OCI-LY3 (cell line): ENCODE measurements around the gene FBXL14.
A peak's percentile ranks its signal among the peaks of the same experiment; 100 is the strongest.

Experiments
- EZH2phosphoT487 ChIP-seq: fragments of 200-600 bp; shearing (Covaris generic); IDR thresholded peaks from 2 replicates; pipeline ENCODE4 v1.6.1; 2018; ENCODE audit warnings: antibody characterized with exemption, mixed run types, low read depth
- TF ChIP-seq, protein P1 (sequence below): fragments of 200-600, 300-600 bp; sonication (generic); IDR thresholded peaks from 2 replicates; pipeline ENCODE4 v1.5.1; 2014; ENCODE audit warnings: antibody characterized with exemption, low read length, low read depth

DNA sequence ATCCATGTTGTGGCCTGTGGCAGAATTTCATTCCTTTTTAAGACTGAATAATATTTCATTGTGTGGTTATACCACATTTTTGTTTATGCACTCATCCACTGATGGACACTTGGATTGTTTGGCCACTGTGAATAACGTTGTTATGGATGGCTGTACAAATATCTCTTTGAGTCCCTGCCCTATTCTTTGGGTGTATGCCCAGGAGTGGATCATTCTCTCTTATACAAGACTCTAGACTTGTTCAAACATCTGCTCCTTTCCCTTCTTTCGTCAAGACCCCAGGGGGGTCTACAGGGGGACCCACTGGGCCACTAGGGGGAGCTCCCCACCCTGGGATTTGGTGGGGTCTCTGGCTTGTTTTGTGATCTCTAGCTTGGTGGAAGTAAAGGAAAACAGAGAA lies 77.4 kb downstream of the FBXL14 start:
- TF ChIP-seq, protein P1, sequence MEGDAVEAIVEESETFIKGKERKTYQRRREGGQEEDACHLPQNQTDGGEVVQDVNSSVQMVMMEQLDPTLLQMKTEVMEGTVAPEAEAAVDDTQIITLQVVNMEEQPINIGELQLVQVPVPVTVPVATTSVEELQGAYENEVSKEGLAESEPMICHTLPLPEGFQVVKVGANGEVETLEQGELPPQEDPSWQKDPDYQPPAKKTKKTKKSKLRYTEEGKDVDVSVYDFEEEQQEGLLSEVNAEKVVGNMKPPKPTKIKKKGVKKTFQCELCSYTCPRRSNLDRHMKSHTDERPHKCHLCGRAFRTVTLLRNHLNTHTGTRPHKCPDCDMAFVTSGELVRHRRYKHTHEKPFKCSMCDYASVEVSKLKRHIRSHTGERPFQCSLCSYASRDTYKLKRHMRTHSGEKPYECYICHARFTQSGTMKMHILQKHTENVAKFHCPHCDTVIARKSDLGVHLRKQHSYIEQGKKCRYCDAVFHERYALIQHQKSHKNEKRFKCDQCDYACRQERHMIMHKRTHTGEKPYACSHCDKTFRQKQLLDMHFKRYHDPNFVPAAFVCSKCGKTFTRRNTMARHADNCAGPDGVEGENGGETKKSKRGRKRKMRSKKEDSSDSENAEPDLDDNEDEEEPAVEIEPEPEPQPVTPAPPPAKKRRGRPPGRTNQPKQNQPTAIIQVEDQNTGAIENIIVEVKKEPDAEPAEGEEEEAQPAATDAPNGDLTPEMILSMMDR = peak; percentile 93
- no peak for TF ChIP-seq EZH2phosphoT487
